Esophagus muscularis mucosa (tissue), 3 donors: ENCODE results near the gene RPS6KL1.

Source experiments
- POLR2AphosphoS5 ChIP-seq, 2 donors: sonication (generic); formaldehyde crosslinking; IDR thresholded peaks; one replicate each; pipeline ENCODE4 v1.6.1; 2017; ENCODE audit warnings: antibody characterized with exemption in 2 of 2
- TF ChIP-seq, protein P1 (sequence below), 3 experiments: fragments of 200-600 bp in 2 of 3; fragments of 450-650 bp in 1 of 3; sonication (generic) in 2 of 3; IDR thresholded peaks; one replicate each; pipeline ENCODE4 v1.5.1; 2017 to 2019; ENCODE audit warnings: antibody characterized with exemption in 3 of 3, mild to moderate bottlenecking in 2 of 3, moderate library complexity in 1 of 3

DNA sequence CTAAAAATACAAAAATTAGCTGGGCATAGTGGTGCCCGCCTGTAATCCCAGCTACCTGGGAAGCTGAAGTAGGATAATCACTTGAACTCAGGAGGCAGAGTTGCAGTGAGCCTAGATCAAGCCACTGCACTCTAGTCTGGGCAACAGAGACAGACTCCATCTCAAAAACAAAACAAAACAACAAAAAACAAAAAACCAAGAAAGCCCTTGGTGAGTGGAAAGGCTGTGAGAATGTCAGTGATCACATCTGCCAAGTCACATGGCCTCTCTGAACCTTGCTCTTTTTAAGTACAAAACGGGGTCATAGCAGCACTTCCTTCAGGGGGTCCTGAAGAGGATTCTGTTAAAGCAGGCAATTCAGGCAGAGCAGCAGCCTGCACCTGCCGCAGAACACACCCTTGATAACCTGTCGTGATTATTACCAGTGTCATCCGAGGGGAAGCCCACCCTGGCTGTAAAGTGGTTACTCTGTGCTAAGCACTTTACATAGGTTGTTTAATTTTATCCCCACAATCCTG, 9.6 kb downstream of the RPS6KL1 start:
- no peak for TF ChIP-seq POLR2AphosphoS5 (IDR thresholded peaks at IDR 0.05)
- TF ChIP-seq, protein P1, sequence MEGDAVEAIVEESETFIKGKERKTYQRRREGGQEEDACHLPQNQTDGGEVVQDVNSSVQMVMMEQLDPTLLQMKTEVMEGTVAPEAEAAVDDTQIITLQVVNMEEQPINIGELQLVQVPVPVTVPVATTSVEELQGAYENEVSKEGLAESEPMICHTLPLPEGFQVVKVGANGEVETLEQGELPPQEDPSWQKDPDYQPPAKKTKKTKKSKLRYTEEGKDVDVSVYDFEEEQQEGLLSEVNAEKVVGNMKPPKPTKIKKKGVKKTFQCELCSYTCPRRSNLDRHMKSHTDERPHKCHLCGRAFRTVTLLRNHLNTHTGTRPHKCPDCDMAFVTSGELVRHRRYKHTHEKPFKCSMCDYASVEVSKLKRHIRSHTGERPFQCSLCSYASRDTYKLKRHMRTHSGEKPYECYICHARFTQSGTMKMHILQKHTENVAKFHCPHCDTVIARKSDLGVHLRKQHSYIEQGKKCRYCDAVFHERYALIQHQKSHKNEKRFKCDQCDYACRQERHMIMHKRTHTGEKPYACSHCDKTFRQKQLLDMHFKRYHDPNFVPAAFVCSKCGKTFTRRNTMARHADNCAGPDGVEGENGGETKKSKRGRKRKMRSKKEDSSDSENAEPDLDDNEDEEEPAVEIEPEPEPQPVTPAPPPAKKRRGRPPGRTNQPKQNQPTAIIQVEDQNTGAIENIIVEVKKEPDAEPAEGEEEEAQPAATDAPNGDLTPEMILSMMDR (IDR thresholded peaks at IDR 0.05), result no peak
